Breast epithelium (tissue), 3 donors: ENCODE measurements around the gene IMMP2L.

ENCODE experiments used
- POLR2AphosphoS5 ChIP-seq, 3 donors: sonication (generic); formaldehyde crosslinking; IDR thresholded peaks; one replicate each; pipeline ENCODE4 v1.6.1; 2017; ENCODE audit warnings: antibody characterized with exemption in 3 of 3
- TF ChIP-seq, protein P1 (sequence below), 3 donors: fragments of 450-650 bp; IDR thresholded peaks; one replicate each; pipeline ENCODE4 v1.5.1; 2016 to 2017; ENCODE audit warnings: antibody characterized with exemption in 3 of 3, mild to moderate bottlenecking in 3 of 3, moderate library complexity in 3 of 3

DNA sequence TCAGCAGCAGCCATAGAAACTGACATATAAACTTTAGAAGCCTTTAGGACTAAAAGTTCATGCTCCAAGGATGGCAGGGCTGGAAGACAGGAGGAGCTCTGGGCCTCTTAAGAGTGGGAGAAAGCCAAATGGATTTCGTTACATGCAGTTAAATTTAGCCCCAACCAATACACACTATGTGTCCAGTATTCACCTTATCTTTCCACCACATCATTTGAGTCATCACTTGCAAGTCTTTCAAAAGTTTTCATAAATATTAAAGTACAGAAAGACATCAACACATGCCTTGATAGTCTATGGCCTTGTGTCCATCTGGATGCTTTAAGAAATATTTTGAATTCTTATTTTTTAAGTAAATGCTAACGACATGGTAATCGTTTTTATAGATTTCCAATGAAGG, 863.7 kb downstream of the IMMP2L start:
- TF ChIP-seq, protein P1, sequence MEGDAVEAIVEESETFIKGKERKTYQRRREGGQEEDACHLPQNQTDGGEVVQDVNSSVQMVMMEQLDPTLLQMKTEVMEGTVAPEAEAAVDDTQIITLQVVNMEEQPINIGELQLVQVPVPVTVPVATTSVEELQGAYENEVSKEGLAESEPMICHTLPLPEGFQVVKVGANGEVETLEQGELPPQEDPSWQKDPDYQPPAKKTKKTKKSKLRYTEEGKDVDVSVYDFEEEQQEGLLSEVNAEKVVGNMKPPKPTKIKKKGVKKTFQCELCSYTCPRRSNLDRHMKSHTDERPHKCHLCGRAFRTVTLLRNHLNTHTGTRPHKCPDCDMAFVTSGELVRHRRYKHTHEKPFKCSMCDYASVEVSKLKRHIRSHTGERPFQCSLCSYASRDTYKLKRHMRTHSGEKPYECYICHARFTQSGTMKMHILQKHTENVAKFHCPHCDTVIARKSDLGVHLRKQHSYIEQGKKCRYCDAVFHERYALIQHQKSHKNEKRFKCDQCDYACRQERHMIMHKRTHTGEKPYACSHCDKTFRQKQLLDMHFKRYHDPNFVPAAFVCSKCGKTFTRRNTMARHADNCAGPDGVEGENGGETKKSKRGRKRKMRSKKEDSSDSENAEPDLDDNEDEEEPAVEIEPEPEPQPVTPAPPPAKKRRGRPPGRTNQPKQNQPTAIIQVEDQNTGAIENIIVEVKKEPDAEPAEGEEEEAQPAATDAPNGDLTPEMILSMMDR (IDR thresholded peaks at IDR 0.05) = no peak
- TF ChIP-seq POLR2AphosphoS5 (IDR thresholded peaks at IDR 0.05) = no peak
